PC-9 (cell line): ENCODE data around the gene INSIG2. TPM values are rescaled to one million over a fixed set of nuclear protein-coding genes. Genes with fewer than 3 reads are reported as not detected.

Experiments used
- BruUV-seq: library from RNA; stranded (reverse); fragments of 400-500 nt; replicated peaks from 2 replicates; lab custom pipeline; 2021; lab: Mats Ljungman, UMichigan
- CTCF ChIA-PET: fragments of 300-600 bp; sonication (Branson Sonifier 250); formaldehyde crosslinking; loops from one replicate; lab custom pipeline; 2022; ENCODE audit warnings: antibody characterized with exemption; lab: Charles Lee
- POLR2A ChIA-PET: fragments of 300-600 bp; sonication (Branson Sonifier 250); formaldehyde crosslinking; loops from one replicate; lab custom pipeline; 2022; ENCODE audit warnings: antibody characterized with exemption; ENCODE audit not compliant: unreplicated experiment; lab: Charles Lee
- DNase-seq, 2 experiments: peaks; one replicate each; pipeline versions ENCODE4 v3.0.0 to v3.0.0-alpha.2; 2015 to 2022; ENCODE audit warnings: mixed read lengths in 1 of 2
- H2AFZ ChIP-seq: fragments of 200-600 bp; sonication (generic); 2 replicates; pipeline ENCODE4 v1.8.1; 2017; ENCODE audit warnings: antibody characterized with exemption
- H3F3A ChIP-seq: fragments of 200-600 bp; sonication (generic); 2 replicates; pipeline ENCODE4 v1.8.1; 2017; ENCODE audit warnings: antibody characterized with exemption, mild to moderate bottlenecking, low read depth; ENCODE audit not compliant: insufficient read depth
- H3K27ac ChIP-seq: fragments of 200-600 bp; sonication (generic); 2 replicates; pipeline ENCODE4 v1.6.1; 2016; ENCODE audit warnings: mixed run types
- H3K27me3 ChIP-seq: fragments of 200-600 bp; sonication (generic); 2 replicates; pipeline ENCODE4 v1.6.1; 2016; ENCODE audit warnings: low read depth, mixed run types; ENCODE audit not compliant: insufficient read depth
- H3K36me3 ChIP-seq: fragments of 200-600 bp; sonication (generic); 2 replicates; pipeline ENCODE4 v1.6.1; 2016; ENCODE audit warnings: low read depth, mixed run types
- H3K4me1 ChIP-seq: fragments of 200-600 bp; sonication (generic); replicated peaks from 2 replicates; pipeline ENCODE4 v1.6.1; 2016; ENCODE audit warnings: mixed run types; ENCODE audit not compliant: insufficient read depth
- H3K4me2 ChIP-seq: fragments of 200-600 bp; sonication (generic); 2 replicates; pipeline ENCODE4 v1.6.1; 2017; ENCODE audit warnings: mixed run types
- H3K4me3 ChIP-seq: fragments of 200-600 bp; sonication (generic); 2 replicates; pipeline ENCODE4 v1.6.1; 2016; ENCODE audit warnings: mixed run types
- H3K79me2 ChIP-seq: fragments of 200-600 bp; sonication (generic); 2 replicates; pipeline ENCODE4 v1.6.1; 2017; ENCODE audit warnings: low read depth, mixed run types
- H3K9me2 ChIP-seq: fragments of 200-600 bp; sonication (generic); 2 replicates; pipeline ENCODE4 v1.8.1; 2017; ENCODE audit warnings: mild to moderate bottlenecking; ENCODE audit not compliant: insufficient read depth
- H3K9me3 ChIP-seq: fragments of 200-600 bp; sonication (generic); 2 replicates; pipeline ENCODE4 v1.8.1; 2016; ENCODE audit warnings: low read depth; ENCODE audit not compliant: insufficient read depth
- H4K20me1 ChIP-seq: fragments of 200-600 bp; sonication (generic); 2 replicates; pipeline ENCODE4 v1.8.1; 2017; ENCODE audit not compliant: insufficient read depth
- EZH2 ChIP-seq: fragments of 200-600 bp; sonication (generic); IDR thresholded peaks from 2 replicates; pipeline ENCODE4 v1.8.0; 2017; ENCODE audit warnings: antibody characterized with exemption, low read depth
- intact Hi-C: fragments of 100-400 bp; cut with micrococcal nuclease; formaldehyde crosslinking; loops from one replicate; pipeline ENCODE4 v1.10.0; 2022; ENCODE audit not compliant: unreplicated experiment
- total RNA-seq: library from RNA; stranded (reverse); gene quantifications from 2 replicates; pipeline ENCODE4 v1.2.3, GENCODE V29; 2021
- TF ChIP-seq, protein P1 (sequence below): fragments of 200-600 bp; sonication (generic); conservative IDR thresholded peaks from 2 replicates; pipeline ENCODE4 v1.6.1; 2017; ENCODE audit warnings: mixed run types, antibody characterized with exemption, mild to moderate bottlenecking, moderate library complexity

INSIG2 gene
- total RNA-seq, 1 experiment from 2014 or later, result 33.6 TPM

DNA sequence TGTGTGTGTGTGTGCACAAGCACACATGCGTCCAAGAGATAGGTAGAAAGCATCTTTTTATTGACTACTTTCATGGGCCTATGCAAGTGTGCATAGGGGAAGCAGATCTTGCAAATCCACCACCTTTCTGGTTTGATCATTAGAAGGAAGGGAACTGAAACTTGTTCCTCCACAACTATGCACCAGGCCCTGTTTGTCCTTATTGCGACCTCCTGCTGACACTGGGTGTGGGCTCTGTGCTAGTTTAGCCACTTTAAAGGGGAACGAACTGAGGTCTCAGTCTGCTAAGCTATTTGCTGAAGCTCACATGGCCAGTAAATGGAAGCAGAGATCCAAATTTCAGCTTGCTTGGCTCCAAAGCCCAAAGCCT, 32.1 kb upstream of the INSIG2 start:
- Histone ChIP-seq H3K79me2 (no peaks in the 10 kb centered on the region), H3K9me3 (no peaks in the 10 kb centered on the region), H3F3A (no peaks in the 10 kb centered on the region), H2AFZ (no peak overlapping the region), H3K27ac (no peak overlapping the region), H3K4me2 (no peak overlapping the region), H4K20me1 (no peaks in the 10 kb centered on the region), H3K9me2 (no peaks in the 10 kb centered on the region), H3K27me3 (no peaks in the 10 kb centered on the region), H3K36me3 (no peaks in the 10 kb centered on the region), H3K4me3 (no peak overlapping the region), H3K4me1 (peaks cover 2% of the 10 kb centered on the region)
- ChIA-PET POLR2A (no interaction called here), CTCF (no interaction called here)
- TF ChIP-seq, protein P1, sequence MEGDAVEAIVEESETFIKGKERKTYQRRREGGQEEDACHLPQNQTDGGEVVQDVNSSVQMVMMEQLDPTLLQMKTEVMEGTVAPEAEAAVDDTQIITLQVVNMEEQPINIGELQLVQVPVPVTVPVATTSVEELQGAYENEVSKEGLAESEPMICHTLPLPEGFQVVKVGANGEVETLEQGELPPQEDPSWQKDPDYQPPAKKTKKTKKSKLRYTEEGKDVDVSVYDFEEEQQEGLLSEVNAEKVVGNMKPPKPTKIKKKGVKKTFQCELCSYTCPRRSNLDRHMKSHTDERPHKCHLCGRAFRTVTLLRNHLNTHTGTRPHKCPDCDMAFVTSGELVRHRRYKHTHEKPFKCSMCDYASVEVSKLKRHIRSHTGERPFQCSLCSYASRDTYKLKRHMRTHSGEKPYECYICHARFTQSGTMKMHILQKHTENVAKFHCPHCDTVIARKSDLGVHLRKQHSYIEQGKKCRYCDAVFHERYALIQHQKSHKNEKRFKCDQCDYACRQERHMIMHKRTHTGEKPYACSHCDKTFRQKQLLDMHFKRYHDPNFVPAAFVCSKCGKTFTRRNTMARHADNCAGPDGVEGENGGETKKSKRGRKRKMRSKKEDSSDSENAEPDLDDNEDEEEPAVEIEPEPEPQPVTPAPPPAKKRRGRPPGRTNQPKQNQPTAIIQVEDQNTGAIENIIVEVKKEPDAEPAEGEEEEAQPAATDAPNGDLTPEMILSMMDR, result no peak
- TF ChIP-seq EZH2, result no peak
- peak in 1 of 2 experiments; percentile 28 for DNase-seq
- intact Hi-C loops, result no loop called here
- BruUV-seq, result no TSS peak

DNA sequence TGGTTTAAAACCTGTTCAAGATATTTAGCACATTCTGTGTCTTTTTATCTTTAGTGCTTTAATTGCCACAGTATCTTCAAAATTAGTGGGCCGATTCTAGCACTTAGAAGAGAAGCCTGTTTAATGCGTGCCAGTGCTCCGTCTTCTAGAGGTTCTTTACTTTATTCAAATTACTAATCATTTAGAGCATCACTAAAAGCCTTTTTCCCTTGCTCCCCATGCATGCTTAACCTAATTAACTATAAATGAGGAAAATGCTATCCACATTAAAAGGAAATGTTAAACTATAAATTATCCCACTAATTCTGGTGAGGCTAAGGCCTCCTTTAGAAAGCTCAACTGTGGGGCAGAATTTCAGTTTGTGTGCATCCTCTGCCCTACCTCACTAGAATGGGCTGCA, 31.5 kb upstream of the INSIG2 start:
- H3K4me1 ChIP-seq, result peaks cover 8% of the 10 kb centered on the region

DNA sequence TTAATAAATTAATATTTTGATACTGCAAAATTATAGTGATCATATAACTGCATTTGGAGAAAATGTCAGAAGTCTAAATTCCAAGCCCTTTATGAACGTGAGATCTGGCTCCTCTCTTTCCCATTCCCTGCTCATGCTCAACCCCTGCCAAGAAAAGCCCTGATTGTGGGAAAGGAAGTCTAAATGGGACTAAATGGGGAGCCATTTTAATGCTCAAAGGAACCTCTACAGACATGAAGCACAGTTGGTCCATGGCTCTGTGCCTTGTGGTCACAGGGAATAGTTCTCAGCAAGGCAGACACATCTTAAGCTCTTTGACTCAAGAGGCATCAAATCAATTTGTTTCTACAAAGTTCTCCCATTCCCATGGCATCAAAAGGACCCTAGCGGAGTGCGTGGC, 29.3 kb upstream of the INSIG2 start:
- Histone ChIP-seq H3K27me3 (no peaks in the 10 kb centered on the region), H2AFZ (no peak overlapping the region), H3F3A (no peaks in the 10 kb centered on the region), H3K4me3 (no peak overlapping the region), H3K4me1 (peaks cover 11% of the 10 kb centered on the region), H3K79me2 (no peaks in the 10 kb centered on the region), H3K4me2 (no peak overlapping the region), H3K9me2 (no peaks in the 10 kb centered on the region), H3K36me3 (no peaks in the 10 kb centered on the region), H4K20me1 (no peaks in the 10 kb centered on the region), H3K9me3 (no peaks in the 10 kb centered on the region), H3K27ac (no peak overlapping the region)
- intact Hi-C loops, result no loop called here
- peak in 1 of 2 experiments; percentile 32 for DNase-seq
- ChIA-PET CTCF (no interaction called here), POLR2A (no interaction called here)
- TF ChIP-seq EZH2, result no peak
- TF ChIP-seq, protein P1, result no peak
- no TSS peak for BruUV-seq

More for the DNA sequence above, 31.5 kb upstream of the INSIG2 start:
- Histone ChIP-seq H3K79me2 (no peaks in the 10 kb centered on the region), H3K27me3 (no peaks in the 10 kb centered on the region), H3K9me3 (no peaks in the 10 kb centered on the region), H4K20me1 (no peaks in the 10 kb centered on the region), H3K4me2 (no peak overlapping the region), H3K4me3 (no peak overlapping the region), H3K27ac (no peak overlapping the region), H3K36me3 (no peaks in the 10 kb centered on the region), H3F3A (no peaks in the 10 kb centered on the region), H2AFZ (no peak overlapping the region), H3K9me2 (no peaks in the 10 kb centered on the region)
- no peak for DNase-seq
- intact Hi-C loops, result no loop called here
- TF ChIP-seq, protein P1, result no peak
- TF ChIP-seq EZH2, result no peak
- POLR2A ChIA-PET, result no interaction called here
- BruUV-seq, result no TSS peak
- CTCF ChIA-PET, result no interaction called here
